Measurements from ENCODE around the gene ZCCHC7. TPM values are rescaled to one million over a fixed set of nuclear protein-coding genes. Genes with fewer than 3 reads are reported as not detected.
"Not testable (repeated sequence)": the region's sequence is repeated elsewhere in the genome, so short reads cannot be mapped to it uniquely, and the experiment has no call there.

The ZCCHC7 gene
- total RNA-seq, result 10 to 100 TPM; 41.9 to 43.9 TPM
- polyA plus RNA-seq, result 10 to 100 TPM; 30.1 to 35.8 TPM

- POLR2A ChIA-PET (ENCODE audit: partially characterized antibody), result interaction anchor here (0.6 to 5.0 kb wide), 25 partner anchors 10 to 720 kb away, joined by 3 to 111 read pairs (median 4); partner anchors contain the start of genes RNF38 and ZBTB5
- Histone ChIP-seq H3K27ac (ENCODE audit: low read depth, low read length) (peak within 1 kb of the TSS; percentile 96), H3K27me3 (ENCODE audit: insufficient read depth, low read length) (no peaks in the 10 kb centered on the region), H3K36me3 (ENCODE audit: insufficient read depth, low read length) (no peaks in the 10 kb centered on the region), H3K4me3 (ENCODE audit: low read length in 2 of 2) (peak within 1 kb of the TSS; percentile 63 to 80), H3K4me1 (ENCODE audit: insufficient read depth, low read length) (peaks cover 35% of the 10 kb centered on the region), H3K9me3 (ENCODE audit: control insufficient read depth in 1 of 2, low read length in 2 of 2) (no peaks in the 10 kb centered on the region)
- DNase-seq, result peak; percentile 97 to 99 (median 98)
- Mint-ChIP-seq H3K4me3 (peak within 1 kb of the TSS; percentile 92 to 99 (median 97)), H3K27me3 (no peaks in the 10 kb centered on the region), H3K36me3 (peaks cover 0 to 14% of the 10 kb centered on the region in 2 donors), H3K4me1 (peaks cover 18 to 48% (median 24%) of the 10 kb centered on the region in 4 donors), H3K9me3 (peaks cover 0 to 7% (median 0%) of the 10 kb centered on the region in 8 donors), H3K27ac (peak within 1 kb of the TSS; percentile 94 to 100 (median 99))
- intact Hi-C loops (cut with micrococcal nuclease), result loop anchor here (1.0 to 10.0 kb wide), 4 partner anchors 26 to 175 kb away; no protein-coding TSS in a partner anchor
- CTCF ChIA-PET (ENCODE audit: partially characterized antibody), result interaction anchor here (1.2 to 2.6 kb wide), 5 partner anchors 12 to 40 kb away, joined by 3 to 8 read pairs (median 6); no protein-coding TSS in a partner anchor
These were observed at the start of gene ZCCHC7 for GRCh38 chr9:37119907-37120842. ZCCHC7 (plus strand) TSS chr9:37120574.

- H3K4me3 Mint-ChIP-seq; DNase-seq; H3K9me3 ChIP-seq (ENCODE audit: control insufficient read depth in 1 of 2, low read length in 2 of 2); H3K27ac Mint-ChIP-seq; H3K4me1 ChIP-seq (ENCODE audit: insufficient read depth, low read length); H3K36me3 ChIP-seq (ENCODE audit: insufficient read depth, low read length); POLR2A ChIA-PET (ENCODE audit: partially characterized antibody); H3K36me3 Mint-ChIP-seq; H3K4me3 ChIP-seq (ENCODE audit: low read length in 2 of 2); CTCF ChIA-PET (ENCODE audit: partially characterized antibody); H3K27ac ChIP-seq (ENCODE audit: low read depth, low read length); H3K9me3 Mint-ChIP-seq; H3K27me3 Mint-ChIP-seq; H3K27me3 ChIP-seq (ENCODE audit: insufficient read depth, low read length): not testable (repeated sequence)
- H3K4me1 Mint-ChIP-seq, result peaks cover 0 to 11% (median 8%) of the 10 kb centered on the region in 4 donors
- intact Hi-C loops (cut with micrococcal nuclease), result loop anchor here (5.0 kb wide), 1 partner anchor 228 kb away; no protein-coding TSS in a partner anchor
These were observed 45.6 kb upstream of the ZCCHC7 start for GRCh38 chr9:37074790-37075189.

- Mint-ChIP-seq H3K9me3 (no peaks in the 10 kb centered on the region), H3K4me1 (peaks cover 22 to 58% (median 44%) of the 10 kb centered on the region in 4 donors), H3K4me3 (peak overlapping the region; percentile 89 to 98 (median 96))
These were observed 40.8 kb upstream of the ZCCHC7 start for GRCh38 chr9:37079370-37080164.

GRCh38 chr9:37080165-37080628 lies 40.2 kb upstream of the ZCCHC7 start:
- Histone ChIP-seq H3K4me1 (ENCODE audit: insufficient read depth, low read length) (peaks cover 48% of the 10 kb centered on the region), H3K27ac (ENCODE audit: low read depth, low read length) (peak overlapping the region; percentile 98), H3K4me3 (ENCODE audit: low read length in 2 of 2) (peak overlapping the region; percentile 85 to 92)
- H3K27me3 Mint-ChIP-seq; intact Hi-C loops (cut with micrococcal nuclease); DNase-seq; H3K36me3 ChIP-seq (ENCODE audit: insufficient read depth, low read length); H3K27me3 ChIP-seq (ENCODE audit: insufficient read depth, low read length); H3K9me3 Mint-ChIP-seq; H3K9me3 ChIP-seq (ENCODE audit: control insufficient read depth in 1 of 2, low read length in 2 of 2): not testable (repeated sequence)
- POLR2A ChIA-PET (ENCODE audit: partially characterized antibody), result interaction anchor here (0.7 to 4.3 kb wide), 11 partner anchors 9 to 822 kb away, joined by 3 to 111 read pairs (median 4); partner anchors contain the start of genes GNE, TOMM5, ZBTB5 and ZCCHC7
- Mint-ChIP-seq H3K36me3 (peaks cover 12 to 21% of the 10 kb centered on the region in 2 donors), H3K27ac (peak overlapping the region; percentile 95 to 99 (median 98)), H3K4me3 (peak overlapping the region; percentile 89 to 98 (median 96)), H3K4me1 (peaks cover 27 to 64% (median 49%) of the 10 kb centered on the region in 4 donors)
- CTCF ChIA-PET (ENCODE audit: partially characterized antibody), result interaction anchor here (0.8 to 2.5 kb wide), 3 partner anchors 39 to 43 kb away, joined by 3 to 8 read pairs (median 4); partner anchors contain the start of gene ZCCHC7

More at GRCh38 chr9:37079370-37080164, 40.8 kb upstream of the ZCCHC7 start:
- ChIA-PET POLR2A (ENCODE audit: partially characterized antibody) (interaction anchor here (0.7 to 4.3 kb wide), 11 partner anchors 9 to 821 kb away, joined by 3 to 111 read pairs (median 4); partner anchors contain the start of genes GNE, TOMM5, ZBTB5 and ZCCHC7), CTCF (ENCODE audit: partially characterized antibody) (interaction anchor here (1.0 to 2.5 kb wide), 3 partner anchors 41 to 42 kb away, joined by 3 to 8 read pairs (median 3); partner anchors contain the start of gene ZCCHC7)
- Histone ChIP-seq H3K27ac (ENCODE audit: low read depth, low read length) (peak overlapping the region; percentile 98), H3K4me3 (ENCODE audit: low read length in 2 of 2) (peak overlapping the region; percentile 85 to 92), H3K9me3 (ENCODE audit: control insufficient read depth in 1 of 2, low read length in 2 of 2) (no peaks in the 10 kb centered on the region), H3K27me3 (ENCODE audit: insufficient read depth, low read length) (no peaks in the 10 kb centered on the region), H3K4me1 (ENCODE audit: insufficient read depth, low read length) (peaks cover 48% of the 10 kb centered on the region), H3K36me3 (ENCODE audit: insufficient read depth, low read length) (no peaks in the 10 kb centered on the region)
- intact Hi-C loops (cut with micrococcal nuclease), result loop anchor here (1.0 to 5.0 kb wide), 7 partner anchors 41 to 513 kb away; partner anchors contain the start of genes TOMM5, ZBTB5 and ZCCHC7
- peaks cover 0 to 7% of the 10 kb centered on the region in 2 donors for H3K27me3 Mint-ChIP-seq
- H3K27ac Mint-ChIP-seq, result peak overlapping the region; percentile 95 to 99 (median 98)
- peak; percentile 92 to 97 (median 95) for DNase-seq
- H3K36me3 Mint-ChIP-seq, result peaks cover 8 to 17% of the 10 kb centered on the region in 2 donors

DNA sequence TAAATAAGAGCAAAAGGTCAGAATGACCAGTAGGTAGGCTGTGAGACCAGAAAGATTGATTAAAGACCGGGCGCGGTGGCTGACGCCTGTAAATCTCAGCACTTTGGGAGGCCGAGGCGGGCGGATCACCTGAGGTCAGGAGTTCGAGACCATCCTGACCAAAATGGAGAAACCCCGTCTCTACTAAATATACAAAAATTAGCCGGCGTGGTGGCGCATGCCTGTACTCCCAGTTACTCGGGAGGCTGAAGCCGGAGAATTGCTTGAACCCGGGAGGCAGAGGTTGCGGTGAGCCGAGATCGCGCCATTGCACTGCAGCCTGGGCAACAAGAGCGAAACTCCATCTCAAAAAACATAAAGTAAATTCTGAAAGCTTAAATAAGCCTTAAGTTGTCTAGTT lies 38.9 kb upstream of the ZCCHC7 start:
- H3K9me3 Mint-ChIP-seq; H3K27ac ChIP-seq (ENCODE audit: low read depth, low read length); H3K36me3 ChIP-seq (ENCODE audit: insufficient read depth, low read length); H3K9me3 ChIP-seq (ENCODE audit: control insufficient read depth in 1 of 2, low read length in 2 of 2); intact Hi-C loops (cut with micrococcal nuclease); CTCF ChIA-PET (ENCODE audit: partially characterized antibody); H3K4me3 ChIP-seq (ENCODE audit: low read length in 2 of 2); DNase-seq; H3K27me3 ChIP-seq (ENCODE audit: insufficient read depth, low read length); H3K27me3 Mint-ChIP-seq: not testable (repeated sequence)
- Mint-ChIP-seq H3K4me1 (peaks cover 30 to 74% (median 55%) of the 10 kb centered on the region in 4 donors), H3K4me3 (peak overlapping the region; percentile 5 to 98 (median 94)), H3K36me3 (peaks cover 23 to 32% of the 10 kb centered on the region in 2 donors), H3K27ac (peak overlapping the region in 4 of 7 donors; percentile 8 to 98 (median 96))
- POLR2A ChIA-PET (ENCODE audit: partially characterized antibody), result interaction anchor here (2.1 to 4.3 kb wide), 3 partner anchors 39 to 65 kb away, joined by 6 to 111 read pairs (median 20); partner anchors contain the start of gene ZCCHC7
- H3K4me1 ChIP-seq (ENCODE audit: insufficient read depth, low read length), result peaks cover 48% of the 10 kb centered on the region

GRCh38 chr9:37082214-37082765 lies 38.1 kb upstream of the ZCCHC7 start:
- H3K27ac ChIP-seq (ENCODE audit: low read depth, low read length), result no peak overlapping the region
- Mint-ChIP-seq H3K9me3 (no peaks in the 10 kb centered on the region), H3K27me3 (peaks cover 0 to 2% of the 10 kb centered on the region in 2 donors), H3K4me1 (peaks cover 35 to 78% (median 60%) of the 10 kb centered on the region in 4 donors), H3K4me3 (peak overlapping the region in 6 of 8 donors; percentile 45 to 98 (median 72)), H3K27ac (peak overlapping the region in 3 of 7 donors; percentile 50 to 95 (median 60)), H3K36me3 (peaks cover 31 to 39% of the 10 kb centered on the region in 2 donors)
- no peaks in the 10 kb centered on the region for H3K27me3 ChIP-seq (ENCODE audit: insufficient read depth, low read length)
- intact Hi-C loops (cut with micrococcal nuclease), result no loop called here
- peaks cover 10% of the 10 kb centered on the region for H3K36me3 ChIP-seq (ENCODE audit: insufficient read depth, low read length)
- no peak overlapping the region for H3K4me3 ChIP-seq (ENCODE audit: low read length in 2 of 2)
- H3K4me1 ChIP-seq (ENCODE audit: insufficient read depth, low read length), result peaks cover 48% of the 10 kb centered on the region
- POLR2A ChIA-PET (ENCODE audit: partially characterized antibody), result interaction anchor here (0.7 to 2.1 kb wide), 2 partner anchors 38 to 65 kb away, joined by 4 to 6 read pairs; partner anchors contain the start of gene ZCCHC7
- no peaks in the 10 kb centered on the region for H3K9me3 ChIP-seq (ENCODE audit: control insufficient read depth in 1 of 2, low read length in 2 of 2)
- peak in 1 of 5 donors; percentile 24 for DNase-seq
- CTCF ChIA-PET (ENCODE audit: partially characterized antibody), result interaction anchor here (1.5 kb wide), 1 partner anchor 38 kb away, joined by 3 read pairs; the partner anchor contains the start of gene ZCCHC7

Measured in CD4-positive, alpha-beta memory T cell (primary cell).